Epithelial cell of proximal tubule (primary cell): ENCODE data around the gene TMEM87A. TPM values are rescaled to one million over a fixed set of nuclear protein-coding genes. Genes with fewer than 3 reads are reported as not detected.

Experiments used
- DNase-seq: peaks from one replicate; pipeline ENCODE4 v3.0.0-alpha.2; 2011; ENCODE audit warnings: low read depth
- H3K4me3 ChIP-seq: 2 replicates; pipeline ENCODE4 v1.5.1; 2011; ENCODE audit warnings: low read depth, mild to moderate bottlenecking, low read length
- total RNA-seq: library from RNA; depleted of rRNA; stranded (reverse); fragments of >200 nt; gene quantifications from 2 replicates; pipeline ENCODE4 v1.2.3, GENCODE V29; 2015
- TF ChIP-seq, protein P1 (sequence below): conservative IDR thresholded peaks from 2 replicates; pipeline ENCODE4 v1.5.1; 2012; ENCODE audit warnings: low read depth, mild to moderate bottlenecking, low read length

The TMEM87A gene
- total RNA-seq, 1 donor from 2014 or later = 31.1 TPM

GRCh38 chr15:42218953-42219592, 54.2 kb downstream of the TMEM87A start:
- no peak for DNase-seq
- TF ChIP-seq, protein P1, sequence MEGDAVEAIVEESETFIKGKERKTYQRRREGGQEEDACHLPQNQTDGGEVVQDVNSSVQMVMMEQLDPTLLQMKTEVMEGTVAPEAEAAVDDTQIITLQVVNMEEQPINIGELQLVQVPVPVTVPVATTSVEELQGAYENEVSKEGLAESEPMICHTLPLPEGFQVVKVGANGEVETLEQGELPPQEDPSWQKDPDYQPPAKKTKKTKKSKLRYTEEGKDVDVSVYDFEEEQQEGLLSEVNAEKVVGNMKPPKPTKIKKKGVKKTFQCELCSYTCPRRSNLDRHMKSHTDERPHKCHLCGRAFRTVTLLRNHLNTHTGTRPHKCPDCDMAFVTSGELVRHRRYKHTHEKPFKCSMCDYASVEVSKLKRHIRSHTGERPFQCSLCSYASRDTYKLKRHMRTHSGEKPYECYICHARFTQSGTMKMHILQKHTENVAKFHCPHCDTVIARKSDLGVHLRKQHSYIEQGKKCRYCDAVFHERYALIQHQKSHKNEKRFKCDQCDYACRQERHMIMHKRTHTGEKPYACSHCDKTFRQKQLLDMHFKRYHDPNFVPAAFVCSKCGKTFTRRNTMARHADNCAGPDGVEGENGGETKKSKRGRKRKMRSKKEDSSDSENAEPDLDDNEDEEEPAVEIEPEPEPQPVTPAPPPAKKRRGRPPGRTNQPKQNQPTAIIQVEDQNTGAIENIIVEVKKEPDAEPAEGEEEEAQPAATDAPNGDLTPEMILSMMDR = no peak
- no peak overlapping the region for H3K4me3 ChIP-seq

- TF ChIP-seq, protein P1 = no peak
- no peak overlapping the region for H3K4me3 ChIP-seq
These were observed 55.7 kb downstream of the TMEM87A start for GRCh38 chr15:42217568-42217967.

DNA sequence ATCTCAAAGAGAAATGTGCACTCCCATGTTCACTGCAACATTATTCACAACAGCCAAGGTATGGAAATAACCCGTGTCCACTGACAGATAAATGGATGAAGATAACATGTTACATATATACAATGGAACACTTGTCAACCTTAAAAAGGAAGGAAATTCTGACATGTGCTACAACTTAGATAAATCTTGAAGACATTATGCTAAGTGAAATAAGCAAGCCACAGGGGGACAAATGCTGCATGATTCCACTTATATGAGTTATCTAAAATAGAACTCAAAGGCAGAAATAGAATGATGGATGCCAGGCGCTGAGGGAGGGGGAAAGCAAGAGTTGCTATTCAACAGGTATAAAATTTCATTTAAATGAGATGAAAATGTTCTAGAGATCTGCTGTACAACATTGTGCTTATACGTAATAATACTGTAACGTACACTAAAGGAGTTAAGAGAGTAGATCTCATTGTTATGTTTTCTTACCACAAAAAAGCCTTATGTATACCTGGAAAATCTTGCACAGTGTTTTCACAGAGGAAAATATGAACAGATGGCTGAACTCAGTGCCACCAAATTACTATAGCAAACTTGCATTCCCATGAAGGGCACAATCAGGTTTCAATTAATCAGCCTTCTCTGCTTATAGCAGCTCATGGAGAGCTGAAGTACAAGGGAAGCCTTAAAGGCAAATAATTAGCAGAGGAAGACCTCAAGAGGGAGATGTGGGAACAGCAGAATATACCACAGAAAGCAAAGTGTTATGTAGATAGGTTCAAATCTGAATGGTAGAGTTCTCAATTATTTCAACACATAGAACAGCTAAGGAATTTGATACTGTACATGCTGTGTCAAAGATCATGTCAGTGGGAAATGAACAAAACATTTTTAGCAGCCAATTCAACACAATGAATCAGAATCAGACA, 57.1 kb downstream of the TMEM87A start:
- no peak overlapping the region for H3K4me3 ChIP-seq
- TF ChIP-seq, protein P1 = no peak
- no peak for DNase-seq

More at GRCh38 chr15:42217568-42217967, 55.7 kb downstream of the TMEM87A start:
- no peak for DNase-seq

- H3K4me3 ChIP-seq = no peak overlapping the region
- no peak for DNase-seq
- TF ChIP-seq, protein P1 = no peak
These were observed 58.6 kb downstream of the TMEM87A start for GRCh38 chr15:42214600-42214999.

- no peak for DNase-seq
- H3K4me3 ChIP-seq = no peak overlapping the region
- TF ChIP-seq, protein P1 = no peak
These were observed 59.7 kb downstream of the TMEM87A start for GRCh38 chr15:42213511-42213910.

GRCh38 chr15:42210696-42211095, 62.5 kb downstream of the TMEM87A start:
- DNase-seq = no peak
- TF ChIP-seq, protein P1 = no peak
- H3K4me3 ChIP-seq = no peak overlapping the region
